DND-41 (cell line): ENCODE measurements around the gene CARD18.

Experiments used
- CTCF ChIP-seq: IDR thresholded peaks from 2 replicates; pipeline ENCODE4 v1.5.1; 2012; ENCODE audit warnings: borderline replicate concordance, low read length, moderate library complexity, mild to moderate bottlenecking; ENCODE audit not compliant: poor library complexity, severe bottlenecking; ENCODE audit errors: extremely low read depth
- EZH2 ChIP-seq: IDR thresholded peaks from 3 replicates; pipeline ENCODE4 v1.6.1; 2012; ENCODE audit warnings: borderline replicate concordance, low read depth, mild to moderate bottlenecking, moderate library complexity, low read length, inconsistent platforms; ENCODE audit not compliant: severe bottlenecking

- TF ChIP-seq CTCF (no peak), EZH2 (no peak)
Observed at GRCh38 chr11:105153392-105153791, 13.8 kb upstream of the CARD18 start.
